GF-D8 (cell line): ENCODE measurements around the gene GNPTG.

Experiments used
- DNase-seq: peaks from one replicate; lab custom pipeline; 2025; lab: John Stamatoyannopoulos, UW

GNPTG gene

DNA sequence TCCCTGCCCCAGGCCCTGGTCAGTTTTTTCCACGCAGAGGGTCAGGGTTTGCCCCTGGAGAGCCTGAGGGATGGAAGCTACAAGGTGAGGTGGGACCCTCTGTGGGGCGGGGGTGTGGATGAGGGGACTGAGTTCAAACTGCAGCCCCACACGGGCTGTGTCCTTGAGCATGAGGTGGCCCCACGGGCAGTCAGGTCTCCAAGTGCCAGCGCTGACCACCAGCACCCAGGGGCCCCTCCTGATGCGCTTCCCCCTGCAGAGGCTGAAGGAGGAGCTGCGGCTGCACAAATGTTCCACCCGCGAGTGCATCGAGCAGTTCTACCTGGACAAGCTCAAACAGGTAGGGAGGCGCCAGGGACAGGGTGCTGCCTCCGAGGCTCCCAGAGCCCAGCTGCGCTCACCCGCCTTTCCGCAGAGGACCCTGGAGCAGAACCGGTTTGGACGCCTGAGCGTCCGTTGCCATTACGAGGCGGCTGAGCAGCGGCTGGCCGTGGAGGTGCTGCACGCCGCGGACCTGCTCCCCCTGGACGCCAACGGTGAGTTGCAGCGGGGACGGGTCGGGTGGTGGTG, 4.4 kb upstream of the GNPTG start:
- no peak for DNase-seq

DNA sequence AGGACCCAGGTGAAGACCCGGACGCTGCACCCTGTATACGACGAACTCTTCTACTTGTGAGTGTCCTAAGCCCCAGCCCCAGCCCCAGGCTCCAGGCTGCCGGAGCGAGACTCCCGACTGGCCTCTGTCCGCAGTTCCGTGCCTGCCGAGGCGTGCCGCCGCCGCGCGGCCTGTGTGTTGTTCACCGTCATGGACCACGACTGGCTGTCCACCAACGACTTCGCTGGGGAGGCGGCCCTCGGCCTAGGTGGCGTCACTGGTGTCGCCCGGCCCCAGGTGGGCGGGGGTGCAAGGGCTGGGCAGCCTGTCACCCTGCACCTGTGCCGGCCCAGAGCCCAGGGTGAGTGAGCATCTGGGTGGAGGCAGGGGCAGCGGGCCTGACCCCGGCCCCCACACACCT, 3.8 kb upstream of the GNPTG start:
- no peak for DNase-seq

DNA sequence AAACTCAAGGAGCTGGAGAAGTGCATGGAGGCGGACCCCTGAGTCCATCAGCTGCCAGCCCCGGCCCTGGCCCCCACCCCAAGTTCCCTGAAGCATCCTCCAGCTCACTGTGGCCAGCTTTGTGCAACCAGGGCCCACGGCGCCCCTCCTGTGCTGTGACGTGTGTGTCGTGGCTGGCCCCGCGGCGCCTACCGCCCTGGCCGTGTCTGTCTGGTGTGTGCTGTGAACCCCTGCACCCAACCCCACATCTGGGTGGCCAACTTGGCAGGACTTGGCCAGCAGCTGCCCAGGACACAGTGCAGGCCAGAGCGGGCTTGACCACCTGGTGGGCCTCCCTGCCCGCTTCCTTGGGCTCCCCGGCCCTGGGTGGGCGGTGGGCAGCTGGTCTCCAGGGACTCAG, 3.3 kb upstream of the GNPTG start:
- no peak for DNase-seq

DNA sequence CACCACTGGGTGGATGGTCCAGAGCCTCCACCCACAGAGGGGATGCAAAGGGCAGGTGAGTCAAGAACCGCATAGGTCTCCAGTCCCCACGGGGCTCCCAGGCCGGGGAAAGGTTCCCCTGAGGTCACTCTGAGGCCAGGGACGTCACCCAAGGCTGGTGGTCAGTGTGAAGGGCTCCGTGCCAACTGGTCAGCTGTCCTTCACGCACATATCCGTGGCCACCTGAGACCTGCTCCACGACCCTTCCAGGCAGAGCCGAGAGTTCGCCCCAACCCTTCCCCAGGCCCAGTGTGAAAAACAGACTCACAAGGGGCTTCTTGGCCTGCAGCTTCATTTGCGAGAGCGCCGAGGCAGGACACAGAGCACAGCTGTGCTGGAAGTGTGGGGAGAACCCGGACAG, 2.8 kb upstream of the GNPTG start:
- DNase-seq: no peak

DNA sequence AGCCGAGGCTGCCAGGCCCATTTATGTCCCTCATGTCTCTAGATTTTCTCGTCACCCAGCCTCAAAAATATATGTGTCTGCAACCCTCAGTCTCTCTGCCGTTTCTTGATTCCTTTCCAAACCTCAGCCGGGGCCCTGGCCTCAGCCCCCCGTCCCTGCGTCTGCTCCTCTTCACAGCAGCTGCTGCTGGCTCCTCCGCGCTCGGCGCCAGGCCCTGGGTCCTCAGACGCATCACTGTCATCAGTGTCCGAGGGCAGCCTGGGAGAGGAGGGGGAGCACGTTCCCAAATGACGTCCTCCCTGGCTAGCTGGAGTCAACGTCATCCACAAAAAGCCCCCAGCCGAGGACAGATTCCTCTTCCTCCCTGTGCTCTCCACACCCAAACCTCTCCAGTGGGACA, 2.4 kb upstream of the GNPTG start:
- no peak for DNase-seq

DNA sequence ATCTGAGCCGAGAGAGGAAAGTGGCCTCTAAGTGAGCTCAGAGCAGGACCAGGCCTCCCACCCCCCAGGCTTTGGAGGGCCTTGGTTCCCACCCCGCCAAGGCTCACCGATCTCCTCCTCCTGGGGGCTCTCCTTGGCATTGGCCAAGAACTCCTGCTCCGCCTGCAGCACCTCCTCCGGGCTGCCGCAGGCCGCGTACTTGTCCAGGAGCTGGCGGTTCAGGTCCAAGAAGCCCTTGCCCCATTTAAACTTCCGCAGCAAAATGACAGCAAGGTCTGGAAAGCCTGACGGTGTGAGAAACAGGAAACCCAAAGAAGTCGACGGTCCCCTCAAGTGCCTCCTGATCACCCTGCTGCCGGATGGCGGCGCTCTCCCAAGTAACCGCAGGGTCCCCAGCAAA, 1.8 kb upstream of the GNPTG start:
- no peak for DNase-seq

DNA sequence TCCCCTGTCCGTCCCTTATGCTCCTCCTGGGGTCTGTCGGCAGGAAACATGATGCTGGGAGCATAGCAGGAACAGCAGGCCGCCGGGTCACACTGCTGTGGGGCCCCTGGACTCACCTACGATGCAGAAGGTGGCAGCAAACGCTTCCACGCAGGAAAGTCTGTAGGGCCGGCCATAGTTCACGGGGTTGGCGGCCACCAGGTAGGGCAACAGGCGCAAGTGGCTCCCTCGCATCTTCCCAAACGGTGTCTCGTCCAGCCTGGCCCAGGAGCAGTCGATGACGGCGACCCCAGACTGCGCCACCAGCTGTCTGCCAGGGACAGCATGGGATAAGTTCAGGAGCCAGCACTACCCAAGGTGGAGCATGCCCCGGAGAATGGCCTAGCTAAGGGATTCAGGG, 1.0 kb upstream of the GNPTG start:
- DNase-seq: no peak

DNA sequence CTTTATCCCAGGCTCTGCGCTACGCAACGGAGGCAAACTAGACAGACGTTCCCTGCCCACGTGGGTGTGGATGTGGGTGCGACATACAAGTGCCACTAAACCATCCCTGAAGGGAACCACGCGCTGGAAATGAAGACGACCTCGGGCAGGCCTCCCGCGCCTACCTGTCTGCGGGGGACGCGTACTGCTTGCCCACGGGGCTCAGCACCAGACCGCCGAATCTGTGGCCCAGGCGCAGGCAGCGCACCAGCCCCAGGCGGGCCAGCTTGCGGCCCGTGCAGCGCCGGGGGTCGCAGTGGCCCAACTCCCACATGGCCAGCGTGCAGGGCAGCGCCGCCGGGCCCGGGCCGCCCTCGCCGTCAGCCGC, 533 bp upstream of the GNPTG start:
- no peak for DNase-seq

DNA sequence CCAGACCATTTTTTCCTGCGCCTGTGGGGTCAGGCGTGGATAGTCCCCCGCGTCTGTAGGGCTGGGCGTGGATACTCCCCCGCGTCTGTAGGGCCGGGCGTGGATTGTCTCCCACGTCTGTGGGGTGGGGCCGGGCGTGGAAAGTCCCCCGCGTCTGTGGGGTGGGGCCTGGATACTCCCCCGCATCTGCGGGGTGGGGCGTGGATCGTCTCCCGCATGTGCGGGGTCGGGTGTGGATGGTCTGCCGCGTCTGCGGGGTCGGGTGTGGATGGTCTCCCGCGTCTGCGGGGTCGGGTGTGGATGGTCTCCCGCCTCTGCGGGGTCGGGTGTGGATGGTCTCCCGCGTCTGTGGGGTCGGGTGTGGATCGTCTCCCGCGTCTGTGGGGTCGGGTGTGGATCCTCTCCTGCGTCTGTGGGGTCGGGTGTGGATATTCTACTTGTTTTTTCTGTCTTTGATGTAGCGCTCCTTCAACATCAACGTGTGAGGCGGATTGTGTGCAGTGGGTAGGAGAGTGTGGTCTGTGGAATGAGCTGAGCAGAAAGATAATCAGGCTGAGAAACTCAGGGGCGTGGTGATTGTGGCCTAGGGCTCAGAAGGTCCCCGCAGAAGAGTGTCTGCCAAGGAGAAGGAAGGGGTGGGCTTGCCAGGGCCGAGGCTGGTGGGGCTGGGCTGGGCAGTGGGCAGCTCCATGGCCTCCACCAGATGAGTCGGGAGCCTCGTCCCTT, 3.2 kb downstream of the GNPTG start:
- no peak for DNase-seq

DNA sequence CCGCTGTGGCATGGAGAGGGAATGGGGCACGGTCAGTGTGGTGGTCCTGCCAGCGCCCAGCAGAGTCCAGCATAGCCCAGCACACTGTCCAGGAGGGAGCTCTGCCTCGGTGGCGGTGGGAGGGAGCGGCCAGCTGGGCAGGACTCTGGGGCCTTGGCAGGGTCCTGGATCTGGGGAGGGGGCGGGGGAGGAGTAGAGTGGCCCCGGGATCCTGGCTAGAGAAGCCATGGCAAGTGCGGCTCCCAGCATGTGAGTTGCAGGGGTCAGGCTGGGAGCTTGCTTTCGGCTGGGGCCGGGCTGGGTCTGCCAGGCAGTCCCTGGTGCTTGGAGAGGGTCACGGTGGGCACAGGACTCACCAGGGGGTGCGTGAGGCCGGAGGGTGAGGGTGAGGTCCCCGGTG, 3.9 kb downstream of the GNPTG start:
- DNase-seq: no peak

DNA sequence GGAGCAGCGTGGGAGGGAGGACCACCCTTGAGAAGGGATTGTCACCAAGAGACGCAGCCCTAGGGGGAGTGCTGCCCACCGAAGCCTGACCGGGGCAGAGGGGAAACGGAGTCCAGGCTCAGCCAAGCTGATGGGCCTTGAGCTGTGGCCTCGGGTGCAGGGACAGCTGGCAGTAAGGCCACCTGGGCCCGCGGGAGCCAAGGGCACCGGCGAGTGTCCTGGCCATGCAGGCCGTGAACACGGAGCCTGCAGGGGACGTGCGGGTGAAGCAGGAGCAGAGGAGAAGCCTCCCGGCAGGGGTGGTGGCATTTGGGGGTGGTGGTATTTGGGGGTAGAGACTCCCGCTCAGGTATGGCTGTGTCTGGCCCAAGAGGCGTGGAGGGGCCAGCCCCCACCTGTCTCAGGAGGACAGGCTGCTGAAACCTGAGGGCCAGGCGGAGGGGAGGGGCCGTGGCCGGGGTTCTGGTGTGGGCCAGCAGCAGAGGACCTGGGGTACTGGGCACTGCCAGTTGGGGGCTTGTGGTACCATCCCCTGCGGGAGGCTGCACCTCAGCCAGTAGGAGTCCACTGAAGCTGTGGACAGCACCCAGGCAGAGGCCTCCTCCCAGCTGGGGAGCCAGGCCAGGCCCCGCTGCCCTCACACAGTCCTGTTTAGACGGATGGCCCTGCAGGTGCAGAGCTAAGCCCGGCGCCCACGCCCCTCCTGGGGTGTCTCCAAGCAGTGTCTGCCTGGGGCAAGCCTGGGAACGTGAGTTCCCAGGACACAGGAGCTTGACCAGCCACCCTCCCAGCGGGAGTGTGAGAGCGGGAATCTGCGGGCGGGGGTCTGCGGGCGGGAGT, 4.5 kb downstream of the GNPTG start:
- DNase-seq: no peak

DNA sequence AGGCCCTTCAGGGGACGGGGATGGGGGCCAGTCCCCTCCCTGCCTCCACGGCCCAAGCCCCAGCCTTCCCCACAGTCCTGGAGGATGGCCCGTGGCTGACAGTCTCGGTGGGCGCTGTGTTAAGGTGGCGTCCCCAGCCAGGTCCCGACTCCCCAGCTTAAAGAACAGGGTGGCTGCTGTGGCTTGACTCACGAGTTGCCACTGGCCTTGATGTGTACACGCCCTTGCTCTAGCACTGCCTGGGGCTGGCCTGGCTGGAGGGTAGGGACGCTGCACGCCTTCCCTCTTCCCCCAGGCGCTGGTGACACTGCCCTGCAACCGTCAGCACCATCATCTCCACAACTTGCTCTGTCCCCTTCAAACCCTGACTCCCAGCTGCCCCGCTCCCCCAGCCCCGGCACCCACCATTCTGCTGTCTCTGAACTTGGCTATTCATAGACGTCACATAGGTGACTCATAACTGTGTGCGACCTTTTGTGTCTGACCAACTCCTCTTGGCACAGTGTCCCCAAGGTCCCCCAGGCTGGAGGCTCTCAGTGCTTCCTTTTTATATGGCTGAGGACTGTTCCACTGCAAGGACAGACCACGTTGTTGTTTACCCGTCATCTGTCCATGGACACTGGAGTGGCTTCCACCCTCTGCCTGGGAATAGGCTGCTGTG, 6.3 kb downstream of the GNPTG start:
- no peak for DNase-seq

DNA sequence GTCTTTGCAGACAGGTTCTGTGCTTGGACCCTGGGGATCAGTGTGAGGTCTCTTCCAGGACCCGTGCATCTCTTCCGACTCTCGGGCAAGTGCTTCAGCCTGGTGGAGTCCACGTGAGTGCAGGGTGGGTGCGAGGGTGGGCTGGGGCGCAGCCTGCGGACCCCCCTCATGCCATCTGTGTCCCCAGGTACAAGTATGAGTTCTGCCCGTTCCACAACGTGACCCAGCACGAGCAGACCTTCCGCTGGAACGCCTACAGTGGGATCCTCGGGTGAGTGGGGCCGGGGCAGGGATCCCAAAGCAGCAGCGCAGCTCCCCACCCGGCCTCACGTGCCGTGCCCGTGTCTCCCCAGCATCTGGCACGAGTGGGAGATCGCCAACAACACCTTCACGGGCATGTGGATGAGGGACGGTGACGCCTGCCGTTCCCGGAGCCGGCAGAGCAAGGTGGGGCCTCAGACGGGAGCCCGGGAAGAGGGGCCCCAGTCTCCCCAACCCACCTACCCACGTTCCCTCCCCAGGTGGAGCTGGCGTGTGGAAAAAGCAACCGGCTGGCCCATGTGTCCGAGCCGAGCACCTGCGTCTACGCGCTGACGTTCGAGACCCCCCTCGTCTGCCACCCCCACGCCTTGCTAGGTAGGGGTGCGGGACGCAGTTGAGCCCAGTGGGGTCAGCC, 10.1 kb downstream of the GNPTG start:
- DNase-seq: no peak

DNA sequence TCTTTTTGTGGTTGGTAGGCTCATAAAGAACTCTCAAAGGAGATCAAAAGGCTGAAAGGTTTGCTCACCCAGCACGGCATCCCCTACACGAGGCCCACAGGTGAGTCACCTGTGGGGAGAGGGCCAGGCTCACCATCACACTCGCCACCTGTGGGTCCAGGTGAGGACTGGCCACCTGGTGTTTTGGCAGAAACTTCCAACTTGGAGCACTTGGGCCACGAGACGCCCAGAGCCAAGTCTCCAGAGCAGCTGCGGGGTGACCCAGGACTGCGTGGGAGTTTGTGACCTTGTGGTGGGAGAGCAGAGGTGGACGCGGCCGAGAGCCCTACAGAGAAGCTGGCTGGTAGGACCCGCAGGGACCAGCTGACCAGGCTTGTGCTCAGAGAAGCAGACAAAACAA, 11.1 kb downstream of the GNPTG start:
- DNase-seq: no peak

DNA sequence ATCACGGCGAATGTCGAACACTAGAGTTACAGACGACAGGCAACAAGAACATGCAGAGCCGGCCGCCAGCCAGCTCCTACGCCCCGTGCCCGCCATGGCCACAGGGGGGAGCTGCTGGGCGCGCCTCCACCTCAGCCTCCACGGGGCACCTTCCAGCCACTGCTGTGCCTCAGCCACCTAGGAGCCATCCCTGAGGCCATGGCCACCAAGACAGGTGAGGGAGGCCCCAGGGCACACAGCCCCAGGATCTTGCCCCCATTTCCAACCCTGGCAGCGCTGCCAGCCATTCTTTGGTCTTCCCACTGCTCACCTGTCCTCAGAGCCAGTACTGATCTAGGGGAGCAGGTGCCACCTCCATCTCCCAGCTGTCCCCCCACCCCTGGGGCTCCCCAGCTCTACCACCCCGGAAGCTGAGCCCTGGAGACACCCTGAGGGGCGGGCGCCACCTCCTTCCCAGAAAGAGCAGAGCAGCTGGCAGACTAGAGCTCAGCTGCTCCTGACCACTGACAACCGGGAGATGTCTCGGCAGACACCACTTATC, 11.8 kb downstream of the GNPTG start:
- DNase-seq: no peak

DNA sequence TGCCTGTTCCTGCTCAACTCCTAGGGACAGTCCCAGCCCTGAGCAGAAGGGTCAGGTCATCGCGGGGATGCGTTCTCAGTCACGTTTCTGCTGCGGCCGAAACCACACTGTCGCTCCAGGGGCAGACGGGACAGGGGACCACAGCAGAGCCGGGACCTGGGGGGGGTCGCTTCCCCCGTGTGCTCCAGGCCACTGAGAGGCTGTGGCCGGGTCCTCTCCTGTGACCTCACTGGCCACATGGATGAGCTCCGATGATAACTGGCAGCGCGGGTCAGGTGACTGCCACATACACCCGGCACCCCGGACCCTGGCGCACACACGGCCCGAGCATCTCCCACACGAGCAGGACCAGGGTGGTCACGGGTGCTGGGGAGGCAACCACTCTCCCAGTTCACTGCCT, 12.8 kb downstream of the GNPTG start:
- DNase-seq: no peak

DNA sequence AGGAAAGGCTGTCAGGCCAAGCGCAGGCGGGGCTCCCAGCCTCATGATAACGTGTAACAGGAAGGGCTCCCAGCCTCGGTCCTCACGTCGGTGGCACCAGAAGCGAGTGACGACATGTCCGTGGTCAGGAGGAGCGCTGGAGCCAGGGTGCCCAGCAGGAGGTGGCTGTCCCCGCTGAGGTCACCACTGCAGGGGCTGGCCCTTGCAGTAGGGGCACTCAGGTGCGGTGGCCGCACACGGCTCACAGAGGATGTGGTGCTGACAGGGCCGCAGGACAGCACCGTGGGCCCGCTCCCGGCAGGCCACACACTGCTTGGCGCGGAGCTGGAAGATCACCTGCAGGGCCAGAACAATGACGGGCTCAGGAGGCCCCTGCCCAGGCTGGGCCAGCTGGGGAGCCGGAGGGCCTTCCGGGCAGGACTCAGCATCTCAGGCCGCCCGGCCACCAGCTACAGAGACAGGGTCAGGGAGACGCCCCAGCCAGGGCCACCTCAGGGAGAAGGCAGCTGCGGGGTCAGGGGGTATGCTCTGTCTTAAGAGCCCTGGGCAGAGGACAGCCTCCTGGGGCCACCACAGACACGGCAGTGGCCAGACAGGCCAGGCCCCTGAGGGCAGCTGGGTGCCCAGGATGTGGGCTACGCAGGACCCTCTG, 14.5 kb downstream of the GNPTG start:
- no peak for DNase-seq

DNA sequence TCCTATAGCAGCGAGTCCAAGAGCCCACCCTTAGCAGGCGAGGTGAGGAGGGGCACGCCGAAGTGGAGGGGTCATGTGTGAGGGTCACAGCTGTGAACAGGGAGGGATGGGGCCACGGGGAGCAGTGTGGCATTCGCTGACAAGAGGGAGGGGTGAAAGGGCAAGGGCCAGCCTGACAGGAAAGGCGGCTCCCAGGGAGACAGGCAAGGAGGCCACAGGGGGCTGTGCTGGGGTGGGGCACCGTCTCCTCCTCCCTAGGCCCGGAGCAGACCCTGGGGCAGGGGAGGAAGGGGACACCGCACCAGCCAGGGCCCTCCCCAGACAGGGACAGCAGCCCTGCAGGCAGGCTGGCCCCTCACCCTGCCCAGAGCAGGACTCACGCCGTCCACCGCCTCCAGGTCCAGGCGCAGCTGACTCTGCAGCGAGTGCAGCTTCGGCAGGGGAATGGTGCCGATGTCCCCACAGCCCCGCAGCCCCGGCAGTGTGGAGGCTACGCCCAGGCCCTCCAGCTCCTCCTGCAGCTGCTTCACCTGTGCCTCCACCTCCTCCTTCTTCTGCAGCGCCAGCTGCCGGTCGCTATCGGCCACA, 15.1 kb downstream of the GNPTG start:
- DNase-seq: no peak

DNA sequence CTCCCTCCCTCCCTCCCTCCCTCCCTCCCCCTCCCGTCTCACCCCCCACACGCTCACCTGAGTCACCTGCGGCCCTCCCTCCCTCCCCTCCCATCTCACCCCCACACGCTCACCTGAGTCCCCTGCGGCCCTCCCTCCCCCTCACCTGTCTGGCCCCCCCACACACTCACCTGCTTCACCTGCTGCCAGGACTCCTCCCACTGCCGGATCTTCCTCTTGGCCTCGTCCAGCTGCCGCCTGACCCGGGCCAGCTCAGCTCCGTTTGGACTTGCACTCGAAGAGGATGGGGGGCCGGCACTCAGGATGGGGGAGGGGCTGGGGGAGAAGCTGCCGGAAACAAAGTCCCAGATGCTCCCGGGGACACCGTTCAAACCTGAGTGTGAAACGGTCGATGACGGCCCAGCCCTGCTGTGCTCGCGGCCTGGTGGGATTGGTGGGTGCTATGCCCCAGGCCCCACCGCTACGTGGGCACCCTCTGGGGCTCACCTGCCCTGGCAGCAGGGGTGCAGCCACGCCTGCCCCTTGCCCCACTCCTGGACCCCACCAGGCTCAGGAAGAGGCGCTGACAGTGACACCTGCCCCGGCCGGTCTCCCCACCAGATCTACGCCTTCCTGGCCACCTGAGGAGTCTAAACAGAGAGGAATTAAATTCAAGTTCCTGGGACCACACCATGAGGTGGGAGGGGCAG, 15.9 kb downstream of the GNPTG start:
- no peak for DNase-seq
